Measurements from ENCODE around the gene FNDC7. TPM values are rescaled to one million over a fixed set of nuclear protein-coding genes. Genes with fewer than 3 reads are reported as not detected.
A peak's percentile ranks its signal among the peaks of the same experiment; 100 is the strongest.

FNDC7 gene
- total and polyA plus RNA-seq, 9 of the 15 experiments (the other 6 are each of a cell fraction or from before 2014, with no cell fraction given), result not detected

DNA sequence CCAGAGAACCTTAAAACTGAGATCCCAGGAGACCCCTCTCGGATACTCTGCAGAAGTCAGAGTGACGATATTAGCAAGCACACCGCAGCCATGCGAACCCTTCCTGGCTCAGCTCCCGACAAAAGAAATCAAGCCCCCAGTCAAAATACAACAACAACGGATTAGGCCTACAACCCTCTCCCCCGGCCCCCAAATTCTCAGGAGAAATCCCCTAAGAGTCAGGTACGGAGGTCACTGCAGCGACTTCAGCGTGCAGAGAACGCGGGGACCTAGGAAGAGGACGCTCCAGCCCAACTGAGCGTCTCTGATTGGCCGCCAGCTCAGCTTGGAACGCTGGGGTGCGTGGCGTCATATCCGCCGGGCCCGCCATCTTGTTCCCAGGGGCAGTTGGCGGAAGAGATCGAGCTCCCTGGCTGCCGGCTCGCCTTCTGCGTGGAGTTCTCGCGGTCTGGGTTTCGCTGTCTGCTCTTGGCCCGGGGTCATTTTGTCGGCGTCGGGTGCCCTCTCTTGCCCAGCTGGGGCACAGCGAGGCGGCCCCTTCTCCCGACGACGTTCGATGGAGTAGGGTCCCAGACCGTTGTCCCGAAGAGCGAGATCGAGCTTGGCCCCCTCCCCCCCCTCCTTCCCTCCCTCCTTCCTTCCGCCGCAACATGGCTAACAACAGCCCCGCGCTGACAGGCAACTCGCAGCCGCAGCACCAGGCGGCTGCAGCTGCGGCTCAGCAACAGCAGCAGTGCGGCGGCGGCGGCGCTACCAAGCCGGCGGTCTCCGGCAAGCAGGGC, 20.6 kb upstream of the FNDC7 start, which contains the start of gene PRPF38B (continued):
- TF ChIP-seq, protein P1, sequence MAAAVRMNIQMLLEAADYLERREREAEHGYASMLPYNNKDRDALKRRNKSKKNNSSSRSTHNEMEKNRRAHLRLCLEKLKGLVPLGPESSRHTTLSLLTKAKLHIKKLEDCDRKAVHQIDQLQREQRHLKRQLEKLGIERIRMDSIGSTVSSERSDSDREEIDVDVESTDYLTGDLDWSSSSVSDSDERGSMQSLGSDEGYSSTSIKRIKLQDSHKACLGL (CRISPR knock-in tag; IDR thresholded peaks at IDR 0.05; ENCODE audit: borderline replicate concordance, poor library complexity, severe bottlenecking), result no peak
- TF ChIP-seq STAG1 (CRISPR knock-in tag; IDR thresholded peaks at IDR 0.05; ENCODE audit: borderline replicate concordance), result no peak
- TF ChIP-seq ZBTB8A (IDR thresholded peaks at IDR 0.05; ENCODE audit: partially characterized antibody), result no peak
- TF ChIP-seq, protein P2, sequence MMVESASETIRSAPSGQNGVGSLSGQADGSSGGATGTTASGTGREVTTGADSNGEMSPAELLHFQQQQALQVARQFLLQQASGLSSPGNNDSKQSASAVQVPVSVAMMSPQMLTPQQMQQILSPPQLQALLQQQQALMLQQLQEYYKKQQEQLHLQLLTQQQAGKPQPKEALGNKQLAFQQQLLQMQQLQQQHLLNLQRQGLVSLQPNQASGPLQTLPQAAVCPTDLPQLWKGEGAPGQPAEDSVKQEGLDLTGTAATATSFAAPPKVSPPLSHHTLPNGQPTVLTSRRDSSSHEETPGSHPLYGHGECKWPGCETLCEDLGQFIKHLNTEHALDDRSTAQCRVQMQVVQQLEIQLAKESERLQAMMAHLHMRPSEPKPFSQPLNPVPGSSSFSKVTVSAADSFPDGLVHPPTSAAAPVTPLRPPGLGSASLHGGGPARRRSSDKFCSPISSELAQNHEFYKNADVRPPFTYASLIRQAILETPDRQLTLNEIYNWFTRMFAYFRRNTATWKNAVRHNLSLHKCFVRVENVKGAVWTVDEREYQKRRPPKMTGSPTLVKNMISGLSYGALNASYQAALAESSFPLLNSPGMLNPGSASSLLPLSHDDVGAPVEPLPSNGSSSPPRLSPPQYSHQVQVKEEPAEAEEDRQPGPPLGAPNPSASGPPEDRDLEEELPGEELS (CRISPR knock-in tag; IDR thresholded peaks at IDR 0.05; ENCODE audit: borderline replicate concordance), result no peak; the same call in 1 of the 2 replicates
- TF ChIP-seq KLF13 (tag; IDR thresholded peaks at IDR 0.05; ENCODE audit: borderline replicate concordance, low read depth), result no peak
- TF ChIP-seq FOXJ2 (tag; IDR thresholded peaks at IDR 0.05), result peak; percentile 36; the same call in 1 of the 2 replicates
- TF ChIP-seq, protein P3, sequence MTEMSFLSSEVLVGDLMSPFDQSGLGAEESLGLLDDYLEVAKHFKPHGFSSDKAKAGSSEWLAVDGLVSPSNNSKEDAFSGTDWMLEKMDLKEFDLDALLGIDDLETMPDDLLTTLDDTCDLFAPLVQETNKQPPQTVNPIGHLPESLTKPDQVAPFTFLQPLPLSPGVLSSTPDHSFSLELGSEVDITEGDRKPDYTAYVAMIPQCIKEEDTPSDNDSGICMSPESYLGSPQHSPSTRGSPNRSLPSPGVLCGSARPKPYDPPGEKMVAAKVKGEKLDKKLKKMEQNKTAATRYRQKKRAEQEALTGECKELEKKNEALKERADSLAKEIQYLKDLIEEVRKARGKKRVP (CRISPR knock-in tag; IDR thresholded peaks at IDR 0.05), result no peak
- peak; percentile 57; the same call in 1 of the 2 replicates for TF ChIP-seq NCOA1 (IDR thresholded peaks at IDR 0.05; ENCODE audit: low read depth)
- TF ChIP-seq MAFK (IDR thresholded peaks at IDR 0.05; ENCODE audit: low read length), result no peak
- no peak for TF ChIP-seq MXI1 (IDR thresholded peaks at IDR 0.05; ENCODE audit: low read depth, low read length)
- TF ChIP-seq ZNF316 (IDR thresholded peaks at IDR 0.05), result 0 out of 2 replicates have a peak, but pooled peaks have one; percentile 1
- no peak for TF ChIP-seq MECOM (CRISPR knock-in tag; IDR thresholded peaks at IDR 0.05)
- TF ChIP-seq, protein P4, sequence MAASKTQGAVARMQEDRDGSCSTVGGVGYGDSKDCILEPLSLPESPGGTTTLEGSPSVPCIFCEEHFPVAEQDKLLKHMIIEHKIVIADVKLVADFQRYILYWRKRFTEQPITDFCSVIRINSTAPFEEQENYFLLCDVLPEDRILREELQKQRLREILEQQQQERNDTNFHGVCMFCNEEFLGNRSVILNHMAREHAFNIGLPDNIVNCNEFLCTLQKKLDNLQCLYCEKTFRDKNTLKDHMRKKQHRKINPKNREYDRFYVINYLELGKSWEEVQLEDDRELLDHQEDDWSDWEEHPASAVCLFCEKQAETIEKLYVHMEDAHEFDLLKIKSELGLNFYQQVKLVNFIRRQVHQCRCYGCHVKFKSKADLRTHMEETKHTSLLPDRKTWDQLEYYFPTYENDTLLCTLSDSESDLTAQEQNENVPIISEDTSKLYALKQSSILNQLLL (CRISPR knock-in tag; IDR thresholded peaks at IDR 0.05; ENCODE audit: borderline replicate concordance), result no peak
- TF ChIP-seq, protein P5, sequence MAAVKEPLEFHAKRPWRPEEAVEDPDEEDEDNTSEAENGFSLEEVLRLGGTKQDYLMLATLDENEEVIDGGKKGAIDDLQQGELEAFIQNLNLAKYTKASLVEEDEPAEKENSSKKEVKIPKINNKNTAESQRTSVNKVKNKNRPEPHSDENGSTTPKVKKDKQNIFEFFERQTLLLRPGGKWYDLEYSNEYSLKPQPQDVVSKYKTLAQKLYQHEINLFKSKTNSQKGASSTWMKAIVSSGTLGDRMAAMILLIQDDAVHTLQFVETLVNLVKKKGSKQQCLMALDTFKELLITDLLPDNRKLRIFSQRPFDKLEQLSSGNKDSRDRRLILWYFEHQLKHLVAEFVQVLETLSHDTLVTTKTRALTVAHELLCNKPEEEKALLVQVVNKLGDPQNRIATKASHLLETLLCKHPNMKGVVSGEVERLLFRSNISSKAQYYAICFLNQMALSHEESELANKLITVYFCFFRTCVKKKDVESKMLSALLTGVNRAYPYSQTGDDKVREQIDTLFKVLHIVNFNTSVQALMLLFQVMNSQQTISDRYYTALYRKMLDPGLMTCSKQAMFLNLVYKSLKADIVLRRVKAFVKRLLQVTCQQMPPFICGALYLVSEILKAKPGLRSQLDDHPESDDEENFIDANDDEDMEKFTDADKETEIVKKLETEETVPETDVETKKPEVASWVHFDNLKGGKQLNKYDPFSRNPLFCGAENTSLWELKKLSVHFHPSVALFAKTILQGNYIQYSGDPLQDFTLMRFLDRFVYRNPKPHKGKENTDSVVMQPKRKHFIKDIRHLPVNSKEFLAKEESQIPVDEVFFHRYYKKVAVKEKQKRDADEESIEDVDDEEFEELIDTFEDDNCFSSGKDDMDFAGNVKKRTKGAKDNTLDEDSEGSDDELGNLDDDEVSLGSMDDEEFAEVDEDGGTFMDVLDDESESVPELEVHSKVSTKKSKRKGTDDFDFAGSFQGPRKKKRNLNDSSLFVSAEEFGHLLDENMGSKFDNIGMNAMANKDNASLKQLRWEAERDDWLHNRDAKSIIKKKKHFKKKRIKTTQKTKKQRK (IDR thresholded peaks at IDR 0.05; ENCODE audit: borderline replicate concordance, low read depth, low read length), result no peak
- no peak; the same call in 1 of the 2 replicates for TF ChIP-seq ATF1 (CRISPR knock-in tag; IDR thresholded peaks at IDR 0.05)
- TF ChIP-seq ATF1 (tag; IDR thresholded peaks at IDR 0.05), result peak; percentile 97
